T follicular helper cell (primary cell): Measurements from ENCODE around the gene CILP.
A peak's percentile ranks its signal among the peaks of the same experiment; 100 is the strongest.
"Not testable (repeated sequence)": the region's sequence is repeated elsewhere in the genome, so short reads cannot be mapped to it uniquely, and the experiment has no call there.

Source experiments
- DNase-seq: peaks from one replicate; pipeline ENCODE4 v3.0.0-alpha.2; 2020; ENCODE audit warnings: low read depth

CILP gene

GRCh38 chr15:65195548-65195923 is 15.7 kb downstream of the CILP start:
- DNase-seq = no peak

GRCh38 chr15:65194826-65195547 is 16.3 kb downstream of the CILP start:
- no peak for DNase-seq

- no peak for DNase-seq
These were observed 19.3 kb downstream of the CILP start for GRCh38 chr15:65192016-65192415.

GRCh38 chr15:65189102-65189740 is 22.1 kb downstream of the CILP start:
- no peak for DNase-seq

DNA sequence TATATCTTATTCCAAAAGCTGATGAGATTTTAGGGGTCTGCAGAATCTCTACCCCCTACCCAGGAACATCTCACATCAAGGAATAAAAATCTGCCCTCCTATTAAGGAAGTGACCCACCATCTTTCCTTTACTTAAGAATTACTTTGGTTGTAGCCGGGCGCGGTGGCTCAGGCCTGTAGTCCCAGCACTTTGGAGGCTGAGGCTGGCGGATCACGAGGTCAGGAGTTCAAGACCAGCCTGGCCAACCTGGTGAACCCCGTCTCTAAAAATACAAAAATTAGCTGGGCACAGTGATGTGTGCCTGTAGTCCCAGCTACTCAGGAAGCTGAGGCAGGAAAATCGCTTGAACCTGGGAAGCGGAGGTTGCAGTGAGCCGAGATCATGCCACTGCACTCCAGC is 22.8 kb downstream of the CILP start:
- not testable (repeated sequence) for DNase-seq

DNA sequence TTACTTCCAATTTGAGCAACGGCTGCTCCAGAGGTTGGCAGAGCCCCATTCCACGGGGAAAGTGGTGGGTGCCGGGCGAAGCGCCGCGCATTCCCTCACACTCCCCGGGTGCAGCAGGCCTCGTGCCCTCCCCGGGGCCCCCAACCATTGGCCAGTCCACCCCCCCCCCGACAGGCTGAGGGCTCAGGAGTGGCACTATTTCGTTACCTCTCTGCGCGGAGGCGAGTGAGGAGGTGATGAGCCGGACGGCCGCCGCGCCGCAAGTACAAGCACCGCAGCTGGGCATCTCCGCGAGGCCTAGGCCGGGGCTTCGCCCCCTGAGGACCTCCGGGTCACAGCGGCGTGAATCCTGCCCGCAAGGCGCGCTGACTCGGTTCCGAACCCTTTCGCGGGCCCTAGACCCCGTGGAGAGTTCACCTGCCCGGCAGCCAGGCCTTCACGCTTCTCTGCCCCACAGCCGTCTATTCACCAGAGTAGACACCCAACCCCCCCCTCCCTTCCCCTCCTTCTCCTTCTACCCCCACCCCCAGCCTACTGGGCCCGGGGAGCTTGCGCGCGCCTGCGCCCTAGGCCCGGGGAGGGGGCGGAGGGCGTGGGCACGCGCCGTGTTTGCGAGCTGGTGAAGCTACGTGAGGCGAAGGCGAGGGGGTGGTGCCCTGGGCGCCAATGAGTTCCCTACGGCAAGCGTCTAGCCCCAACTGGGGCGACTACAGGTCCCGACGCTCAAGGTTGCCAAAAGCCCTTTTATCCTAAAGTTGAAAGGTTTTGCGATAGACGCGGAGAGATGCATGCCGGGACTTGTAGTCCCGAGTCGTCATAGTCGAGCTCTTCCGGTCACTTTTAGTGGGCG is 26.2 kb downstream of the CILP start, which contains the start of gene CLPX:
CLPX (minus strand) TSS at position 475 of the 850 bp plus-strand sequence; CDS start at position 286, 189 bp downstream.
- peak; percentile 89 for DNase-seq

GRCh38 chr15:65184305-65184867 is 26.9 kb downstream of the CILP start:
- DNase-seq = peak; percentile 3

DNA sequence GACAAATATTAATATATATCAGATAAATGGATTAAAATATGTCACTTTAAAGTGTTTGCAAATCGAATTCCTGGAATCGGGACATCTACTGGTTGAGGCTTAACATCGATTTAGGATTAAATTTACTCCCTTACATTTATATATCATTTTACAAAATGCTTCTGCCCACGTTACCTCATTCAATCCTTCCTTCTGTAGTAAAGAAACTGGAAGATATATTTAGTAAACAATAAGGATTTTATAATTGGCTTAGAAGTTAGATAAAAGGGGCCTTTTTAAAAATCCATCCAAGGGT is 27.5 kb downstream of the CILP start:
- DNase-seq = no peak

GRCh38 chr15:65182538-65182937 is 28.7 kb downstream of the CILP start:
- DNase-seq = no peak

DNA sequence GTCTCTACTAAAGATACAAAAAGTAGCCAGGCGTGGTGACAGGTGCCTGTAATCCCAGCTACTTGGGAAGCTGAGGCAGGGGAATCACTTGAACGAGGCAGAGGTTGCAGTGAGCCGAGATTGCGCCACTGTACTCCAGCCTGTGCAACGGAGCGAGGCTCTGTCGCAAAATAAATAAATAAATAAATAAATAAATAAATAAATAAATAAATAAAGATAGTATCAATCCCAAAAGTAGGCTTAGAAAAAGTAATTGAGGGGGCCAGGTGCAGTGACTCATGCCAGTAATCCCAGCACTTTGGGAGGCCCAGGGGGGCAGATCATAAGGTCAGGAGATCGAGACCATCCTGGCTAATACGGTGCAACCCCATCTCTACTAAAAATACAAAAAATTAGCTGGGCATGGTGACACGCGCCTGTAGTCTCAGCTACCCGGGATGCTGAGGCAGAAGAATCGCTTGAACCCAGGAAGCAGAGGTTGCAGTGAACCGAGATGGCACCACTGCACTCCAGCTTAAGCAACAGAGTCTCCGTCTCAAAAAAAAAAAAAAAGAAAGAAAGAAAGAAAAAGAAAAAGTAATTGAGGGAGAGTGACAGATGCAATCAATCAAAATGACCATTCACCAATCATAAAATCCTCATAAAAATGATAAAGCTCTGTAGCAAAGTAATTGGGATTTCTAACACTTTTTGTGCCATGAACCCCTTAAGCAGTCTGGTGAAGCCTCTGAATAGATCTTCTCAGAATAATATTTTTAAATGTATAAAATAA is 29.5 kb downstream of the CILP start:
- DNase-seq = not testable (repeated sequence)

- no peak for DNase-seq
These were observed 31.1 kb downstream of the CILP start for GRCh38 chr15:65180167-65180566.

- DNase-seq = no peak
These were observed 33.4 kb downstream of the CILP start for GRCh38 chr15:65177901-65178300.

DNA sequence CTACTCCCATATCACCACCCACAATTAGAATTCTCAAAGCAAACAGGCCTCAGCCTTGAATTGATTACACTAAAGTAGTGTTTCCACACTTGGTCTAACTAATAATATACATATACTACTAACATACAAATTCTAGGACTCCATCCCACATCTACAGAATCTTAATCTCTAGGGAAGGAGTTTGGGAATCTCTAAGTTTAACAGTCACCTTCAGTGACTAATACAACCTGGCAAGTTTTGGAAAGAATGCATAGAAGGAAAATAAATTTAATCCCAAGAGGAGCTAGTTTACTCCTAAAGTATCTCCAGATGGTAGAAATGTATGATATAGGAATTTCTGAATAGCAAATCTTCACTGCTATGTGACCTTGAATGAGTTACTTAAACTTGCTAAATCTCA is 35.2 kb downstream of the CILP start:
- no peak for DNase-seq

- DNase-seq = no peak
These were observed 35.8 kb downstream of the CILP start for GRCh38 chr15:65175511-65175910.

GRCh38 chr15:65174509-65174908 is 36.8 kb downstream of the CILP start:
- no peak for DNase-seq

GRCh38 chr15:65172531-65172930 is 38.7 kb downstream of the CILP start:
- DNase-seq = no peak

DNA sequence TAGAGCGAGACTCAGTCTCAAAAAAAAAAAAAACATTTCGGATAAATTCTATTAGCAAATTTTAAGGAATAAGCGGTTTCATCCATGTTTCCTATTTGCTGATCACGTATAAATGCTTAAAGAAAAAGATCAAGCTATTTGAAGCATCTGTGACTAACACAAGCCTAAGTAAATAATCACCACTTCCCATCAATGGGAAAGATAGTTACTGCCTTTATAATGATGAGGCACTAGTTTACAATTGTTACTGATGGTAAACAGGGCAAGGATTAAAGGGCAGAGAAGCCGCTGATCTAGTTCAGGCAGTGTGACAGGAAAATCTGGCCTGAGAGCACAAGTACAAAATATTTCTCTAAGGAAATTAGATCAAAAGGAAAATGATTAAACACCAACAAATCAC is 39.8 kb downstream of the CILP start:
- DNase-seq = no peak

GRCh38 chr15:65165875-65166274 is 45.4 kb downstream of the CILP start:
- no peak for DNase-seq

- DNase-seq = no peak
These were observed 47.1 kb downstream of the CILP start for GRCh38 chr15:65164139-65164538.

DNA sequence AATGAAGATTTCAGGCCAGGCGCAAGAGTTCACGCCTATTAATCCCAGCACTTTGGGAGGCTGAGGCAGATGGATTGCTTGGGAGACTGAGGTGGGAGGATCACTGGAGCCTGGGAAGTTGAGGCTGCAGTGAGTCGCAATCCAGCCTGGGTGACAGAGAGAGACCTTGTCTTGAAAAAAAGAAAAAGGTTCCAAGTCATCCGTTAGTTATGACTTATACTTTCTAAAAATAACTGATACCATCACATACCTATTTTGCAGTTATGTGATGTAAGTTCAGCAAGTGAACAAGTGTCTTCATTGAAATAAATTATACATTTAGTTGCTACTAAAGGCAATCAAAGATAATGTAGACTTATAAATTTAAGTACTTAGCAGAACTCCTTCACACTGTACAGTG is 48.2 kb downstream of the CILP start:
- DNase-seq = no peak

- DNase-seq = no peak
These were observed 54.6 kb downstream of the CILP start for GRCh38 chr15:65156692-65157091.

- no peak for DNase-seq
These were observed 56.6 kb downstream of the CILP start for GRCh38 chr15:65154720-65155119.
